Transverse colon (tissue), 4 donors: ENCODE results near the gene PYY.

Experiments
- POLR2A ChIP-seq: fragments of 450-650 bp; IDR thresholded peaks from one replicate; pipeline ENCODE4 v1.6.1; 2016; ENCODE audit warnings: antibody characterized with exemption, mild to moderate bottlenecking, moderate library complexity
- POLR2AphosphoS5 ChIP-seq, 3 donors: sonication (generic); formaldehyde crosslinking; IDR thresholded peaks; one replicate each; pipeline ENCODE4 v1.6.1; 2016; ENCODE audit warnings: antibody characterized with exemption in 3 of 3
- TF ChIP-seq, protein P1 (sequence below), 5 experiments: fragments of 200-600 bp in 3 of 5; fragments of 450-650 bp in 2 of 5; sonication (generic) in 3 of 5; IDR thresholded peaks; 1 replicate in 2 of 5; 2 replicates in 3 of 5; pipeline ENCODE4 v1.5.1; 2016 to 2017; ENCODE audit warnings: antibody characterized with exemption in 5 of 5, inconsistent platforms in 3 of 5, mild to moderate bottlenecking in 2 of 5, moderate library complexity in 1 of 5

- TF ChIP-seq POLR2A: no peak
- TF ChIP-seq, protein P1, sequence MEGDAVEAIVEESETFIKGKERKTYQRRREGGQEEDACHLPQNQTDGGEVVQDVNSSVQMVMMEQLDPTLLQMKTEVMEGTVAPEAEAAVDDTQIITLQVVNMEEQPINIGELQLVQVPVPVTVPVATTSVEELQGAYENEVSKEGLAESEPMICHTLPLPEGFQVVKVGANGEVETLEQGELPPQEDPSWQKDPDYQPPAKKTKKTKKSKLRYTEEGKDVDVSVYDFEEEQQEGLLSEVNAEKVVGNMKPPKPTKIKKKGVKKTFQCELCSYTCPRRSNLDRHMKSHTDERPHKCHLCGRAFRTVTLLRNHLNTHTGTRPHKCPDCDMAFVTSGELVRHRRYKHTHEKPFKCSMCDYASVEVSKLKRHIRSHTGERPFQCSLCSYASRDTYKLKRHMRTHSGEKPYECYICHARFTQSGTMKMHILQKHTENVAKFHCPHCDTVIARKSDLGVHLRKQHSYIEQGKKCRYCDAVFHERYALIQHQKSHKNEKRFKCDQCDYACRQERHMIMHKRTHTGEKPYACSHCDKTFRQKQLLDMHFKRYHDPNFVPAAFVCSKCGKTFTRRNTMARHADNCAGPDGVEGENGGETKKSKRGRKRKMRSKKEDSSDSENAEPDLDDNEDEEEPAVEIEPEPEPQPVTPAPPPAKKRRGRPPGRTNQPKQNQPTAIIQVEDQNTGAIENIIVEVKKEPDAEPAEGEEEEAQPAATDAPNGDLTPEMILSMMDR (IDR thresholded peaks at IDR 0.05): no peak
- no peak for TF ChIP-seq POLR2AphosphoS5 (IDR thresholded peaks at IDR 0.05)
Observed at GRCh38 chr17:43939886-43940285, 13.9 kb downstream of the PYY start.
